ENCODE results near the gene GNB1.

Gene GNB1

DNA sequence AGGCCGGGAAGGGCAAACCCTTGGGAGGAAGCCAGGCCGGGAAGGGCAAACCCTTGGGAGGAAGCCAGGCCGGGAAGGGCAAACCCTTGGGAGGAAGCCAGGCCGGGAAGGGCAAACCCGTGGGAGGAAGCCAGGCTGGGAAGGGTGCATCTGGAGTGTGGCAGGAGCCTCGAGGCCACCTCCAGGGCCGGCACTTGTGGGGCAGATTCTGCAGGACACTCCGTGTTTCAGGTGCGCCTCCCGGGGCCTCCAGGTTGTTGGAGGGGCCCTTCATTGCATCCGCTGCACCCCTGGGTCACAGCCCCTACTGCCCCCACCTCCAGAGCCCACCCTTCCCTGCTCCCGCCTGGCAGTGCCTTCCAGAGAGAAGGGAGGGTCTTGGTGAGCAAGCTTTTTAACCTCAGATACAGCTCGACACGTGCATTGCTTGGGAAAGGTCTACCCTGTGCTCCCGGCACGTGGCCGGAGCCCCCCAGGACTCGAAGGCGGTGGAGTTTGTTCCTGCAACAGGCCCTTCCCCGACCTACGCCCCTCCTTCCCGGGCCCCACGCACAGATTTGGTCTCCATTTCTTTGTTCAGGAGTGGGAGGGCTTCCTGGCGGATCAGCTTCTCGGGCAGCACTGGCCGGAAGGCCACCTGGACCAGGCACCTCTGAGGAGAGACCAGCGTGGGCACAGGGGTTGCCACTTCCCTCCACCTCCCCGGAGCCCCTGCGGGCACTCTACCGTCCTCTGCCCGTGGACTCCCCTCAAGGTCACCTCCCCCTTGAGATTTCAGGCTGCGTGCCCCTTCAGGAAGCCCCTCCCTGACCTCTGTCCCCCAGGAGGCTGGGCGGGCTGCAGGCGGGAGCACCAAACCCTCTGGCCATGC is 37.6 kb upstream of the GNB1 start:
- in situ Hi-C loops (cut with HindIII; ENCODE audit: low pct_ligation_motif_present, low sequenced_read_pairs): no loop called here
- no peak for DNase-seq
- Histone ChIP-seq H3K36me3 (replicated peaks) (no peaks in the 10 kb centered on the region), H3K4me3 (ENCODE audit: low read depth, low read length) (no peak overlapping the region), H3K27me3 (replicated peaks) (no peaks in the 10 kb centered on the region), H3K27ac (no peak overlapping the region)
- TF ChIP-seq, protein P1, sequence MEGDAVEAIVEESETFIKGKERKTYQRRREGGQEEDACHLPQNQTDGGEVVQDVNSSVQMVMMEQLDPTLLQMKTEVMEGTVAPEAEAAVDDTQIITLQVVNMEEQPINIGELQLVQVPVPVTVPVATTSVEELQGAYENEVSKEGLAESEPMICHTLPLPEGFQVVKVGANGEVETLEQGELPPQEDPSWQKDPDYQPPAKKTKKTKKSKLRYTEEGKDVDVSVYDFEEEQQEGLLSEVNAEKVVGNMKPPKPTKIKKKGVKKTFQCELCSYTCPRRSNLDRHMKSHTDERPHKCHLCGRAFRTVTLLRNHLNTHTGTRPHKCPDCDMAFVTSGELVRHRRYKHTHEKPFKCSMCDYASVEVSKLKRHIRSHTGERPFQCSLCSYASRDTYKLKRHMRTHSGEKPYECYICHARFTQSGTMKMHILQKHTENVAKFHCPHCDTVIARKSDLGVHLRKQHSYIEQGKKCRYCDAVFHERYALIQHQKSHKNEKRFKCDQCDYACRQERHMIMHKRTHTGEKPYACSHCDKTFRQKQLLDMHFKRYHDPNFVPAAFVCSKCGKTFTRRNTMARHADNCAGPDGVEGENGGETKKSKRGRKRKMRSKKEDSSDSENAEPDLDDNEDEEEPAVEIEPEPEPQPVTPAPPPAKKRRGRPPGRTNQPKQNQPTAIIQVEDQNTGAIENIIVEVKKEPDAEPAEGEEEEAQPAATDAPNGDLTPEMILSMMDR (IDR thresholded peaks at IDR 0.05; ENCODE audit: low read depth, low read length, missing control alignments): no peak

DNA sequence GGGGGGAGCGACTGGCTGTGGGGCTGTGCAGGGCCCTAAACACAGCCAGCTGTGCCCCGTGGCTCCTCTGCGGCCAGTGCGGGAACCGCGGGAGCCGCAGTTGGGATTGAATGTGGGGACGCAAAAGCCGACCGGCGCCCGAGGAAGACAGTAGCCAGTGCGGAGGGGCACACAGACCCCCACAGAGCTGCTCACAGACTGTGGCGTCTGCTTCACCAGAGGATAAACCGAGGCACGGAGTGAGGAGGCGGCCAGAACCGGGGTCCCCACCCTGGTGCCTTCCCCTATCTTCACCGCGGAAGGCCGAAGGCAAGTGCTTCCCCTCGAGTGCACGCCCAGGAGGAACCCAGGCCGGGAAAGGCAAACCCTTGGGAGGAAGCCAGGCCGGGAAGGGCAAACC is 36.9 kb upstream of the GNB1 start:
- in situ Hi-C loops (cut with HindIII; ENCODE audit: low pct_ligation_motif_present, low sequenced_read_pairs): no loop called here
- Histone ChIP-seq H3K36me3 (replicated peaks) (no peaks in the 10 kb centered on the region), H3K27ac (no peak overlapping the region), H3K27me3 (replicated peaks) (no peaks in the 10 kb centered on the region), H3K4me3 (ENCODE audit: low read depth, low read length) (no peak overlapping the region)
- DNase-seq: no peak
- TF ChIP-seq, protein P1 (IDR thresholded peaks at IDR 0.05; ENCODE audit: low read depth, low read length, missing control alignments): no peak

DNA sequence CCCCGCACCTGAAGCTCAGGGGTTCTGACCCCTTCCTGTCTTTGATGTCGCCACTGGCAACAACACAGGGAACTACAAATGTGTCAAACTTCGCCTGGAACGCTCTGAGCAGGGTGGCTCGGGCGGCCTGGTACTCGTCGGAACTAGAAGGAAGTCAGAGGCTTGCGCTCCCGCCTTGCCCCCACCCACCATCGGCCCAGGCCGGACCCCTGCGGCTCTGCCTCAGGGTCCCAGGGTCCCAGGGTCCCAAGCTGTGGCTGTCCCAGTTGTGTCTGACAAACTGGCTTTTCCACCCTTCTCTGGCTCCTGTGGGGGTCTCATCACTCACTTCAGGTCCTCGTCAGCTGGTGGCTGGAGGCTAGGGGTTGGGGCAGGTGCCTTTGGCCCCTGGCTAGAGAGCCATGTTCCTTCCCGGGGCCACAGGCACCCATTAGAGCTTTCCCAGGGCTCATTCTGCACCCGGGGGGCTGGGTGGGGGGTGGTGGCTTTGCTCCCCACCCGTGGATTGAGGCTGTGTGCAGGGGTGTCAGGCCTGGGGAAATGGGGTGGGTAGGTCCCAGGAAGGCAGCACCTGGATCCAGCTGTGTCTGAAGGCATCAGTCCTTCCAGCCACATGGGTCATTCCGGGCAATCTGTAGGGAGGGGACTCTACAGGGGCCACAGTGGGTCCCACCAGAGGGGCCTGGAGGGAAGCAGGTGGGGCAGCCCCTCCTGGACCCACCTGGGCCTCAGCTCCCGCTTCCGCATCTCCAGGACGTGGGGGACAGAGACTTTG is 36.2 kb upstream of the GNB1 start:
- Histone ChIP-seq H3K4me3 (ENCODE audit: low read depth, low read length) (no peak overlapping the region), H3K27me3 (replicated peaks) (no peaks in the 10 kb centered on the region), H3K27ac (no peak overlapping the region), H3K36me3 (replicated peaks) (no peaks in the 10 kb centered on the region)
- in situ Hi-C loops (cut with HindIII; ENCODE audit: low pct_ligation_motif_present, low sequenced_read_pairs): no loop called here
- TF ChIP-seq, protein P1 (IDR thresholded peaks at IDR 0.05; ENCODE audit: low read depth, low read length, missing control alignments): no peak
- no peak for DNase-seq

DNA sequence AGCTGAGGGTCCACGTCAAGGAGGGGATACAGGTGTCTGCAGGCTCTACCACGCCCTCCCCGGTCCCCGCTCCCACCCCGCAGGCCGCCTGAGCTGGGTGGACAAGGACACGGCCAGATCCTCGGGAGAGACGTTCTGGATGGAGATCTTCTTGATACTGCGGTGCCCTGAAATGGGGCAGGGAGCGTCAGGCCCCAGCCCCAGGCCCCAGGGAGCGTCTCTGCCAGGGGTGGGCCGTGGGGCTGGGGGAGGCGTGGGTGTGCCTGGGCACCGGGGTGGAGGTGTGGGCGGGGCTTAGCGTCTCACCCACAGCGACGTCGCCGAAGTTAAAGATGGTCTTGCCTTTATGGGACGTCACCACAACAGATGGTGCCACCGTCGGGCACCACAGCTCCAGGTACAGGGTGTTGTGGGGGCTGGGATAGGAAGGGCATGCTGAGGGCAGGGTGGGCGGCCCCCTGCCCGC is 35.5 kb upstream of the GNB1 start:
- no peak for DNase-seq
- in situ Hi-C loops (cut with HindIII; ENCODE audit: low pct_ligation_motif_present, low sequenced_read_pairs): no loop called here
- Histone ChIP-seq H3K27ac (no peak overlapping the region), H3K4me3 (ENCODE audit: low read depth, low read length) (no peak overlapping the region), H3K27me3 (replicated peaks) (no peaks in the 10 kb centered on the region), H3K36me3 (replicated peaks) (no peaks in the 10 kb centered on the region)
- TF ChIP-seq, protein P1 (IDR thresholded peaks at IDR 0.05; ENCODE audit: low read depth, low read length, missing control alignments): no peak

DNA sequence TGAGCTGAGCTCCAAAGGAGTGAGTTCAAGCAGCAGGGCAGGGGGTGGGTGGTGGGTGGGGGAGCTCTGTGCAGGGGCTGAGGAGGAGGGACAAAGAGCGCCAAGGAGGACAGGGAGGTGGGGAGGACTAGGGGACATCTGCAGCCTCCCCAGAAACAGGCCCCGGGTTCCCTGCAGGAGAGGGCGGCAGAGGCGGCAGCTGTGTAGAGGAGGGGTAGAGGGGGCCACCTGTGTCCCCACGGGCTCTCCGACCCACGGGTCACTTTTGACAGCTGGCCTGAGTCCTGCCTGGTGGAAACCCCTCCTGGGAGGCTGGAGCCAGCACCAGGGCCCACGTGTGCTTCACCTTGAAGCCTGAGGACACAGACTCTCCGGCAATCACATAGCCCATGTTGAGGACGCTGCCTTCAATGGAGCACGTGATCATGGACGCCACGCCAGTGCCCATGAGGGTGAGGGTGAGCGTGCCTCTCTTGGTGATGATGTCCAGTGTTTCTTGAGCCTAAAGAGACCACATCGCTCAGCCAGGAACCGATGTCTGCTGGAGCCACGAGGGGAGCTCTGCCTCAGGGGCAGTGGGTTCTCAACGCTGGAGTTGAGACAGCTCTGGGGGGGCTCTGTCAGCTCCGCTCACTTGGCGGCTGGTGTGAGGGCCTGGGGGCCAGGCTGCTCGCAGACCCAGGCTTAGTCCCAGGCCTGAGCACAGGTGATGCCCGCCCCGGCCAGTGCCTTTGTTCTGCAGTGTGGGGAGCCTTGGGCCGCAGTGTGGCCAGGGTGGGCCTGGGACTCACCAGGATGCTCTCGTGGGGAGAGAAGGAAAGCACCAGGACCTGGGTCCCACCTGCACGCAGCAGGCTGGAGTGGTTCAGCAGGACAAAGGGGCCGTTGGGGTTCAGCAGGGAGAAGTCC is 34.8 kb upstream of the GNB1 start:
- TF ChIP-seq, protein P1 (IDR thresholded peaks at IDR 0.05; ENCODE audit: low read depth, low read length, missing control alignments): no peak
- Histone ChIP-seq H3K4me3 (ENCODE audit: low read depth, low read length) (no peak overlapping the region), H3K27me3 (replicated peaks) (no peaks in the 10 kb centered on the region), H3K27ac (no peak overlapping the region), H3K36me3 (replicated peaks) (no peaks in the 10 kb centered on the region)
- in situ Hi-C loops (cut with HindIII; ENCODE audit: low pct_ligation_motif_present, low sequenced_read_pairs): no loop called here
- DNase-seq: no peak
